GM12878 (cell line): Measurements from ENCODE around the gene NPLOC4. TPM values are rescaled to one million over a fixed set of nuclear protein-coding genes. Genes with fewer than 3 reads are reported as not detected.

Experiments used
- ATAC-seq: fragments of 200-7000 bp; cut with Tn5 transposase; 3 replicates; pipeline ENCODE4 v1.9.1; 2020; ENCODE audit warnings: mild to moderate bottlenecking, moderate library complexity
- BruUV-seq: library from RNA; stranded (reverse); fragments of 400-500 nt; replicated peaks from 2 replicates; lab custom pipeline; 2021; lab: Mats Ljungman, UMichigan
- CTCF ChIA-PET: fragments of 300-600 bp; sonication (Branson Sonifier 250); formaldehyde crosslinking; extraction: SDS; loops from one replicate; lab custom pipeline; 2021; ENCODE audit warnings: inconsistent platforms; lab: Yijun Ruan, JAX
- POLR2A ChIA-PET: fragments of 350-600 bp; formaldehyde crosslinking; extraction: SDS; loops from one replicate; lab custom pipeline; 2021; ENCODE audit warnings: inconsistent platforms; lab: Charles Lee
- RAD21 ChIA-PET: fragments of 300-600 bp; sonication (Branson Sonifier 250); formaldehyde crosslinking; loops from one replicate; lab custom pipeline; 2023; ENCODE audit warnings: antibody characterized with exemption; ENCODE audit not compliant: unreplicated experiment; lab: Charles Lee
- SMC1A ChIA-PET: fragments of 300-600 bp; sonication (Branson Sonifier 250); formaldehyde crosslinking; loops from one replicate; lab custom pipeline; 2023; ENCODE audit not compliant: unreplicated experiment, uncharacterized antibody; lab: Charles Lee
- DNase-seq: peaks from one replicate; pipeline ENCODE4 v3.0.0-alpha.2; 2011; ENCODE audit warnings: low read depth, low spot score
- FAIRE-seq: peaks from 3 replicates; lab custom pipeline; 2011; peaks lifted over from hg19 to GRCh38; lab: Jason Lieb, UNC
- H2AFZ ChIP-seq: 2 replicates; pipeline ENCODE4 v1.6.0; 2011; ENCODE audit warnings: low read depth, low read length, control low read depth; ENCODE audit not compliant: control insufficient read depth
- H3K27ac ChIP-seq: 2 replicates; pipeline ENCODE4 v1.5.1; 2011; ENCODE audit warnings: control low read depth; ENCODE audit not compliant: control insufficient read depth, insufficient read depth
- H3K27me3 ChIP-seq, 2 experiments: replicated peaks in 1 of 2; 2 replicates each; pipeline versions ENCODE4 v1.6.0 to v1.6.1; 2011; ENCODE audit warnings: low read length in 1 of 2; ENCODE audit not compliant: control insufficient read depth in 2 of 2, insufficient read depth in 2 of 2
- H3K36me3 ChIP-seq, 2 experiments: 2 replicates each; pipeline ENCODE4 v1.5.1; 2011; ENCODE audit warnings: low read length in 1 of 2; ENCODE audit not compliant: control insufficient read depth in 2 of 2, insufficient read depth in 2 of 2
- H3K4me1 ChIP-seq: 2 replicates; pipeline ENCODE4 v1.6.1; 2011; ENCODE audit warnings: mild to moderate bottlenecking, low read length, moderate library complexity, mixed read lengths; ENCODE audit not compliant: control insufficient read depth, insufficient read depth
- H3K4me2 ChIP-seq: 2 replicates; pipeline ENCODE4 v1.6.0; 2011; ENCODE audit warnings: control low read depth; ENCODE audit not compliant: control insufficient read depth, insufficient read depth
- H3K4me3 ChIP-seq: fragments of 200-600 bp; sonication (generic); 2 replicates; pipeline ENCODE4 v1.5.1; 2016
- H3K79me2 ChIP-seq: 2 replicates; pipeline ENCODE4 v1.6.0; 2011; ENCODE audit warnings: low read length; ENCODE audit not compliant: control insufficient read depth, insufficient read depth
- H3K9ac ChIP-seq: 2 replicates; pipeline ENCODE4 v1.8.0; 2011; ENCODE audit warnings: low read length, control low read depth, mixed read lengths; ENCODE audit not compliant: control insufficient read depth, insufficient read depth
- H3K9me3 ChIP-seq: replicated peaks from 3 replicates; pipeline ENCODE4 v1.5.1; 2011; ENCODE audit warnings: mild to moderate bottlenecking, low read length; ENCODE audit not compliant: control insufficient read depth, insufficient read depth
- H4K20me1 ChIP-seq: 2 replicates; pipeline ENCODE4 v1.6.0; 2011; ENCODE audit not compliant: control insufficient read depth, insufficient read depth
- BACH1 ChIP-seq: fragments of 450-650 bp; IDR thresholded peaks from 2 replicates; pipeline ENCODE4 v1.6.1; 2017; ENCODE audit warnings: mild to moderate bottlenecking, borderline replicate concordance
- GABPA ChIP-seq: IDR thresholded peaks from 2 replicates; pipeline ENCODE4 v1.6.1; 2014; ENCODE audit warnings: antibody characterized with exemption, low read depth, mild to moderate bottlenecking, inconsistent platforms
- IKZF1 ChIP-seq: fragments of 450-650 bp; conservative IDR thresholded peaks from 2 replicates; pipeline ENCODE4 v1.6.1; 2017; ENCODE audit warnings: antibody characterized with exemption, mild to moderate bottlenecking
- KAT2A ChIP-seq: conservative IDR thresholded peaks from 2 replicates; pipeline ENCODE4 v1.6.1; 2011; ENCODE audit warnings: low read depth, low read length; ENCODE audit not compliant: control insufficient read depth
- SIN3A ChIP-seq: IDR thresholded peaks from 2 replicates; pipeline ENCODE4 v1.6.1; 2012; ENCODE audit warnings: low read depth, low read length, improper control_type of control experiment
- SP1 ChIP-seq: IDR thresholded peaks from one replicate; pipeline ENCODE4 v1.6.1; 2011; ENCODE audit warnings: low read depth, low read length
- TCF3 ChIP-seq: IDR thresholded peaks from 2 replicates; pipeline ENCODE4 v1.6.1; 2012; ENCODE audit warnings: low read depth, mild to moderate bottlenecking, low read length, borderline replicate concordance; ENCODE audit not compliant: insufficient read depth
- USF1 ChIP-seq: IDR thresholded peaks from 2 replicates; pipeline ENCODE4 v1.6.1; 2011; ENCODE audit warnings: borderline replicate concordance, low read depth, mild to moderate bottlenecking, moderate library complexity, mixed read lengths, low read length; ENCODE audit not compliant: insufficient read depth; ENCODE audit errors: extremely low read length
- WRNIP1 ChIP-seq: IDR thresholded peaks from 2 replicates; pipeline ENCODE4 v1.6.1; 2011; ENCODE audit warnings: low read depth, low read length, improper control_type of control experiment, borderline replicate concordance
- ZNF207 ChIP-seq: fragments of 450-650 bp; IDR thresholded peaks from 2 replicates; pipeline ENCODE4 v1.6.1; 2014; ENCODE audit warnings: antibody characterized with exemption, mild to moderate bottlenecking, borderline replicate concordance
- ZNF217 ChIP-seq: fragments of 450-650 bp; IDR thresholded peaks from 2 replicates; pipeline ENCODE4 v1.6.1; 2017; ENCODE audit warnings: antibody characterized with exemption, mild to moderate bottlenecking
- ZNF274 ChIP-seq: IDR thresholded peaks from one replicate; pipeline ENCODE4 v1.8.0; 2011; ENCODE audit not compliant: insufficient read length, insufficient read depth
- WGBS: methylation state at CpG from one replicate; pipeline ENCODE4 v1.1.6; 2016; ENCODE audit warnings: low lambda C conversion rate; ENCODE audit not compliant: insufficient replicate concordance, insufficient coverage; ENCODE audit errors: missing lambda C conversion rate; 5-methylcytosine and 5-hydroxymethylcytosine counted together
- in situ Hi-C: fragments of 300-500 bp; cut with MboI; formaldehyde crosslinking; loops from 9 replicates; pipeline ENCODE4 v1.14.3; 2018; ENCODE audit warnings: mixed read lengths
- intact Hi-C: fragments of 100-400 bp; cut with micrococcal nuclease; formaldehyde crosslinking; loops from one replicate; pipeline ENCODE4 v1.14.2; 2022; ENCODE audit not compliant: unreplicated experiment
- polyA plus RNA-seq, 11 experiments: library from polyadenylated mRNA; depleted of rRNA in 4 of 11; unstranded in 6 of 11; stranded (reverse) in 5 of 11; fragments of >200 nt; fragmentation: Nextera tagmentation in 4 of 11; fragmentation: Illumina TruSeq in 1 of 11; extraction: Ambion mirVana in 4 of 11; extraction: Trizol in 1 of 11; gene quantifications; 1 replicate in 1 of 11; 2 replicates in 10 of 11; pipeline versions ENCODE4 v1.2.1 to v1.2.3, GENCODE V29; 2011 to 2016; ENCODE audit warnings: inconsistent platforms in 2 of 11, missing spikeins in 2 of 11, low read depth in 1 of 11
- total RNA-seq, 4 experiments: library from RNA; depleted of rRNA in 3 of 4; stranded (reverse); fragments of >200 nt in 3 of 4; fragmentation: Illumina TruSeq in 1 of 4; extraction: Trizol in 1 of 4; gene quantifications; 2 replicates each; pipeline versions ENCODE4 v1.2.1 to v1.2.3, GENCODE V29; 2013 to 2021
- TF ChIP-seq, protein P1 (sequence below): fragments of 450-650 bp; IDR thresholded peaks from 2 replicates; pipeline ENCODE4 v1.6.1; 2017; ENCODE audit warnings: antibody characterized with exemption, mild to moderate bottlenecking, moderate library complexity
- TF ChIP-seq, protein P2 (sequence below): fragments of 450-650 bp; IDR thresholded peaks from 2 replicates; pipeline ENCODE4 v1.6.1; 2016; ENCODE audit warnings: mild to moderate bottlenecking

NPLOC4 gene
- total and polyA plus RNA-seq, 10 of the 15 experiments (the other 5 are each of a cell fraction or from before 2014, with no cell fraction given), result 1.5 to 83.7 (median 45.8) TPM

DNA sequence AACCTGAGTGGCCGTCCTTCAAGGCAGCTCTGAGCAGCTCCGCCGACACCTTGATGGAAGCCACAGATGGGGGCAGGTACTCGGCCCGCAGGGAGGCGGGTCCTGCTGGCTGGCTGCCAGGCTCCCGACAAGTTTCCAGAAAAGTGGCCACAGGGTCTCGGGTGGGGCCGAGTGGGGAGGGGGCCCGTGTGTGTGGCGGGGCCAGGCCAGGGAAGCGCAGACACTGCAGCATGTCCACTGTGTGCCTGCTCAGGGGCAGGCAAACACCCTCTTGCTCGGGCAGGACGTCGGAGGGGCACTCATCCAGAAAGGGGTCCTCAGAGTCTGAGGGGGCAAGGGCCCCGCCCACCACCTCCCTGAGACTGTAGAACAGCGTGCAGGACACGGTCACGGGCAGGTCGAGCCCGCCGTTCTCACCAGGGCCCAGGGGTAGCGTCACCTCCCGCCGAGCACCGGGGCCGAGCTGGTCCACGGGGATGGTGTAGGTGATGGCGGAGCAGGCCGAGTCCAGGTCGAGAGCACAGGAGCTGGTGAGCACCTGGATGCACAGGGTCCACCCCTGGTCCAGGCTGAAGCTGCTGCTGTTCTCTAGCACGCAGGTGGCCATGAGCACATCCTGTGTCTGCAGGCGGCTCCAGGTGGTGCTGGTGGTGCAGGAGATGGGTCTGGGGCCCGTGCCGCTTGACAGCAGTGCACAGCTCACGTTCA, 89.9 kb downstream of the NPLOC4 start:
- Histone ChIP-seq H3K27me3 (no peaks in the 10 kb centered on the region), H3K4me2 (no peak overlapping the region), H3K4me3 (no peak overlapping the region), H3K9ac (no peak overlapping the region), H4K20me1 (no peaks in the 10 kb centered on the region), H2AFZ (no peak overlapping the region), H3K36me3 (peaks cover 14 to 36% of the 10 kb centered on the region in 2 experiments; a peak in 3 of 4 replicates), H3K27ac (no peak overlapping the region), H3K9me3 (no peaks in the 10 kb centered on the region), H3K79me2 (peaks cover 22% of the 10 kb centered on the region), H3K4me1 (peaks cover 4% of the 10 kb centered on the region; the same call in 1 of the 2 replicates)
- no TSS peak for BruUV-seq
- intact Hi-C loops, result no loop called here
- DNase-seq (no peak), FAIRE-seq (no peak), ATAC-seq (no peak)
- ChIA-PET POLR2A (no interaction called here), RAD21 (no interaction called here), CTCF (interaction anchor here (1.4 kb wide), 1 partner anchor 14 kb away, joined by 3 read pairs; no protein-coding TSS in a partner anchor), SMC1A (no interaction called here)
- TF ChIP-seq BACH1 (no peak), WRNIP1 (no peak), IKZF1 (no peak), KAT2A (no peak), GABPA (no peak), TCF3 (no peak), ZNF207 (no peak), SIN3A (no peak), ZNF274 (no peak), USF1 (no peak), ZNF217 (no peak), SP1 (no peak)
- TF ChIP-seq, protein P1, sequence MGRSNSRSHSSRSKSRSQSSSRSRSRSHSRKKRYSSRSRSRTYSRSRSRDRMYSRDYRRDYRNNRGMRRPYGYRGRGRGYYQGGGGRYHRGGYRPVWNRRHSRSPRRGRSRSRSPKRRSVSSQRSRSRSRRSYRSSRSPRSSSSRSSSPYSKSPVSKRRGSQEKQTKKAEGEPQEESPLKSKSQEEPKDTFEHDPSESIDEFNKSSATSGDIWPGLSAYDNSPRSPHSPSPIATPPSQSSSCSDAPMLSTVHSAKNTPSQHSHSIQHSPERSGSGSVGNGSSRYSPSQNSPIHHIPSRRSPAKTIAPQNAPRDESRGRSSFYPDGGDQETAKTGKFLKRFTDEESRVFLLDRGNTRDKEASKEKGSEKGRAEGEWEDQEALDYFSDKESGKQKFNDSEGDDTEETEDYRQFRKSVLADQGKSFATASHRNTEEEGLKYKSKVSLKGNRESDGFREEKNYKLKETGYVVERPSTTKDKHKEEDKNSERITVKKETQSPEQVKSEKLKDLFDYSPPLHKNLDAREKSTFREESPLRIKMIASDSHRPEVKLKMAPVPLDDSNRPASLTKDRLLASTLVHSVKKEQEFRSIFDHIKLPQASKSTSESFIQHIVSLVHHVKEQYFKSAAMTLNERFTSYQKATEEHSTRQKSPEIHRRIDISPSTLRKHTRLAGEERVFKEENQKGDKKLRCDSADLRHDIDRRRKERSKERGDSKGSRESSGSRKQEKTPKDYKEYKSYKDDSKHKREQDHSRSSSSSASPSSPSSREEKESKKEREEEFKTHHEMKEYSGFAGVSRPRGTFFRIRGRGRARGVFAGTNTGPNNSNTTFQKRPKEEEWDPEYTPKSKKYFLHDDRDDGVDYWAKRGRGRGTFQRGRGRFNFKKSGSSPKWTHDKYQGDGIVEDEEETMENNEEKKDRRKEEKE, result no peak
- TF ChIP-seq, protein P2, sequence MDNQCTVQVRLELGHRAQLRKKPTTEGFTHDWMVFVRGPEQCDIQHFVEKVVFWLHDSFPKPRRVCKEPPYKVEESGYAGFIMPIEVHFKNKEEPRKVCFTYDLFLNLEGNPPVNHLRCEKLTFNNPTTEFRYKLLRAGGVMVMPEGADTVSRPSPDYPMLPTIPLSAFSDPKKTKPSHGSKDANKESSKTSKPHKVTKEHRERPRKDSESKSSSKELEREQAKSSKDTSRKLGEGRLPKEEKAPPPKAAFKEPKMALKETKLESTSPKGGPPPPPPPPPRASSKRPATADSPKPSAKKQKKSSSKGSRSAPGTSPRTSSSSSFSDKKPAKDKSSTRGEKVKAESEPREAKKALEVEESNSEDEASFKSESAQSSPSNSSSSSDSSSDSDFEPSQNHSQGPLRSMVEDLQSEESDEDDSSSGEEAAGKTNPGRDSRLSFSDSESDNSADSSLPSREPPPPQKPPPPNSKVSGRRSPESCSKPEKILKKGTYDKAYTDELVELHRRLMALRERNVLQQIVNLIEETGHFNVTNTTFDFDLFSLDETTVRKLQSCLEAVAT, result no peak
- in situ Hi-C loops, result no loop called here
- 80% methylated on average over 36 of the region's 36 CpGs for WGBS
